Keratinocyte (primary cell): ENCODE results near the gene ARSI. TPM values are rescaled to one million over a fixed set of nuclear protein-coding genes. Genes with fewer than 3 reads are reported as not detected.

Experiments
- DNase-seq: peaks from one replicate; pipeline ENCODE4 v3.0.0-alpha.2; 2011; ENCODE audit warnings: low read depth, missing footprints, low spot score
- FAIRE-seq: peaks from 2 replicates; lab custom pipeline; 2011; peaks lifted over from hg19 to GRCh38; lab: Jason Lieb, UNC
- H2AFZ ChIP-seq: 2 replicates; pipeline ENCODE4 v1.6.0; 2012; ENCODE audit warnings: low read length, control low read depth, inconsistent platforms; ENCODE audit not compliant: control insufficient read depth
- H3K27ac ChIP-seq: 2 replicates; pipeline ENCODE4 v1.5.1; 2011; ENCODE audit warnings: low read length; ENCODE audit not compliant: control insufficient read depth, insufficient read depth
- H3K27me3 ChIP-seq: 3 replicates; pipeline ENCODE4 v1.6.0; 2011; ENCODE audit warnings: low read length; ENCODE audit not compliant: control insufficient read depth, insufficient read depth; ENCODE audit errors: extremely low read depth
- H3K36me3 ChIP-seq, 2 experiments: 2 replicates in 1 of 2; 3 replicates in 1 of 2; pipeline ENCODE4 v1.5.1; 2011; ENCODE audit warnings: low read length in 2 of 2, mild to moderate bottlenecking in 1 of 2; ENCODE audit not compliant: control insufficient read depth in 2 of 2, insufficient read depth in 2 of 2; ENCODE audit errors: extremely low read depth in 1 of 2
- H3K4me1 ChIP-seq: 3 replicates; pipeline ENCODE4 v1.5.1; 2011; ENCODE audit warnings: low read length; ENCODE audit not compliant: control insufficient read depth, insufficient read depth; ENCODE audit errors: extremely low read depth
- H3K4me2 ChIP-seq: 3 replicates; pipeline ENCODE4 v1.6.0; 2011; ENCODE audit warnings: low read depth, low read length; ENCODE audit not compliant: control insufficient read depth, insufficient read depth; ENCODE audit errors: extremely low read depth
- H3K4me3 ChIP-seq, 3 experiments: fragments of 200-600 bp in 1 of 3; sonication (generic) in 1 of 3; 2 replicates in 2 of 3; 3 replicates in 1 of 3; pipeline ENCODE4 v1.5.1; 2011 to 2016; ENCODE audit warnings: low read length in 3 of 3, mild to moderate bottlenecking in 3 of 3, control low read depth in 2 of 3, inconsistent platforms in 1 of 3, low read depth in 1 of 3, mixed read lengths in 1 of 3, mixed run types in 1 of 3, moderate library complexity in 1 of 3; ENCODE audit not compliant: control insufficient read depth in 2 of 3, insufficient read depth in 2 of 3; ENCODE audit errors: extremely low read depth in 1 of 3
- H3K79me2 ChIP-seq: 2 replicates; pipeline ENCODE4 v1.6.0; 2012; ENCODE audit warnings: low read length; ENCODE audit not compliant: control insufficient read depth, insufficient read depth
- H3K9ac ChIP-seq: 3 replicates; pipeline ENCODE4 v1.6.0; 2011; ENCODE audit warnings: low read length; ENCODE audit not compliant: control insufficient read depth, insufficient read depth; ENCODE audit errors: extremely low read depth
- H3K9me1 ChIP-seq: 3 replicates; pipeline ENCODE4 v1.6.0; 2011; ENCODE audit warnings: low read length; ENCODE audit not compliant: control insufficient read depth, insufficient read depth; ENCODE audit errors: extremely low read depth
- H3K9me3 ChIP-seq: 2 replicates; pipeline ENCODE4 v1.5.1; 2012; ENCODE audit warnings: low read depth, low read length; ENCODE audit not compliant: control insufficient read depth
- H4K20me1 ChIP-seq: 3 replicates; pipeline ENCODE4 v1.6.0; 2011; ENCODE audit warnings: low read length; ENCODE audit not compliant: control insufficient read depth, insufficient read depth; ENCODE audit errors: extremely low read depth
- EZH2 ChIP-seq: IDR thresholded peaks from one replicate; pipeline ENCODE4 v1.6.1; 2012; ENCODE audit warnings: inconsistent platforms, mild to moderate bottlenecking, low read length, moderate library complexity
- dilution Hi-C: fragments of 300-500 bp; cut with MboI; formaldehyde crosslinking; loops from one replicate; pipeline ENCODE4 v1.7.0; 2020; ENCODE audit warnings: low sequenced_read_pairs; ENCODE audit not compliant: extremely low pct_ligation_motif_present
- polyA plus RNA-seq, 5 experiments: library from polyadenylated mRNA; depleted of rRNA in 3 of 5; stranded (reverse) in 3 of 5; stranded (forward) in 1 of 5; unstranded in 1 of 5; fragments of >200 nt; gene quantifications; 1 replicate in 1 of 5; 2 replicates in 3 of 5; 3 replicates in 1 of 5; pipeline versions ENCODE4 v1.2.1 to v1.2.3, GENCODE V29; 2011 to 2012; ENCODE audit warnings: missing spikeins in 2 of 5, low read depth in 1 of 5, low replicate concordance in 1 of 5
- TF ChIP-seq, protein P1 (sequence below), 3 experiments: IDR thresholded peaks in 1 of 3; conservative IDR thresholded peaks in 1 of 3; optimal IDR thresholded peaks in 1 of 3; 2 replicates in 2 of 3; 3 replicates in 1 of 3; pipeline versions ENCODE3 to v1.5.1; 2011; ENCODE audit warnings: low read length in 3 of 3, mild to moderate bottlenecking in 3 of 3, moderate library complexity in 2 of 3, control low read depth in 1 of 3, inconsistent platforms in 1 of 3; ENCODE audit not compliant: insufficient read depth in 2 of 3; ENCODE audit errors: extremely low read depth in 1 of 3

The ARSI gene
- polyA plus RNA-seq, 1 donor (not counting 4 experiments of a cell fraction or from before 2014, with no cell fraction given) = 1.7 TPM

DNA sequence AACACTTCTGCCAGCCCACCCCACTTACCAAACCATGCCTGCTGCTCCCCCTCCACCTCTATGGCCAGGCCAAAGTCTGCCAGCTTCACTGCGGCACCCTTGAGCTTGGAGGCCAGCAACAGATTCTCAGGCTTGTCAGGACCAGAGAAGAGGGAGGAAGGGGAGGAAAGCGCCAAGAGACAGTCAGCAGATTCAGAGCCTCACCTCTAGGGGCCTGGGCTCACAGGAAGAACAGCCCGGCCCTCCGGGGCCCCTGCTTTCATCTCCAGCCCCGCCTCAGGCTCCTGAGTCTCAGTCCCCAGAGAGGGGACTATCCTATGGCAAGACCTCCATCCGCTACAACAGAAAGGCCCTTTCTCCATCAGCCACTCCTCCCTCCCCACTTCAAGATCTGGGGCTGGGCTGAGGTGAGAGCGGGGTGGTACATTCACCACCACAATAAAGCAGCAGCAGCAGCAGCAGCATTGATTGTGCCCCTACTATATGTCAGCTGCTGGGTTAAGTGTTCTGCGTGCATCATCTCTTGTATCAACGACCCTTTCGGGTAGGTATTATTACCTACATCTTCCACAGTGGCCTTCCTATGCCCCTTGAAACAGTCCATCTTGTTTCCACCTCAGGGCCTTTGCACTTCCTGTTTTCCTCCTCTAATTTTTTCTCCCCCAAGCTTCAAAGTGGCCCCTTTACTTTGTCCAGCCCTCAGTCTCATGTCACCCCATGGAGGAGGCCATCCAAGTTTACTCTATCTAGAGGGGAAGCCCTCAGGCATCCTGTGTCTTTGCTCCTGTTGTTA lies 49.1 kb downstream of the ARSI start:
- no peaks in the 10 kb centered on the region for H3K4me1 ChIP-seq
- DNase-seq (no peak), FAIRE-seq (no peak)
- no peaks in the 10 kb centered on the region for H3K79me2 ChIP-seq
- H2AFZ ChIP-seq = no peak overlapping the region
- no peaks in the 10 kb centered on the region for H3K9me1 ChIP-seq
- dilution Hi-C loops = no loop called here
- H3K9ac ChIP-seq = no peak overlapping the region
- no peak overlapping the region for H3K27ac ChIP-seq
- no peaks in the 10 kb centered on the region for H3K36me3 ChIP-seq
- H4K20me1 ChIP-seq = no peaks in the 10 kb centered on the region
- H3K4me3 ChIP-seq = no peak overlapping the region
- H3K27me3 ChIP-seq = no peaks in the 10 kb centered on the region
- H3K4me2 ChIP-seq = no peak overlapping the region
- TF ChIP-seq, protein P1, sequence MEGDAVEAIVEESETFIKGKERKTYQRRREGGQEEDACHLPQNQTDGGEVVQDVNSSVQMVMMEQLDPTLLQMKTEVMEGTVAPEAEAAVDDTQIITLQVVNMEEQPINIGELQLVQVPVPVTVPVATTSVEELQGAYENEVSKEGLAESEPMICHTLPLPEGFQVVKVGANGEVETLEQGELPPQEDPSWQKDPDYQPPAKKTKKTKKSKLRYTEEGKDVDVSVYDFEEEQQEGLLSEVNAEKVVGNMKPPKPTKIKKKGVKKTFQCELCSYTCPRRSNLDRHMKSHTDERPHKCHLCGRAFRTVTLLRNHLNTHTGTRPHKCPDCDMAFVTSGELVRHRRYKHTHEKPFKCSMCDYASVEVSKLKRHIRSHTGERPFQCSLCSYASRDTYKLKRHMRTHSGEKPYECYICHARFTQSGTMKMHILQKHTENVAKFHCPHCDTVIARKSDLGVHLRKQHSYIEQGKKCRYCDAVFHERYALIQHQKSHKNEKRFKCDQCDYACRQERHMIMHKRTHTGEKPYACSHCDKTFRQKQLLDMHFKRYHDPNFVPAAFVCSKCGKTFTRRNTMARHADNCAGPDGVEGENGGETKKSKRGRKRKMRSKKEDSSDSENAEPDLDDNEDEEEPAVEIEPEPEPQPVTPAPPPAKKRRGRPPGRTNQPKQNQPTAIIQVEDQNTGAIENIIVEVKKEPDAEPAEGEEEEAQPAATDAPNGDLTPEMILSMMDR (optimal IDR thresholded peaks at IDR 0.05 in 1 of 3, IDR thresholded peaks at IDR 0.05 in 1 of 3, conservative IDR thresholded peaks at IDR 0.05 in 1 of 3; ENCODE audit: extremely low read depth in 1 of 3, insufficient read depth in 2 of 3, low read length in 3 of 3) = no peak
- no peak for TF ChIP-seq EZH2
- H3K9me3 ChIP-seq = no peaks in the 10 kb centered on the region

DNA sequence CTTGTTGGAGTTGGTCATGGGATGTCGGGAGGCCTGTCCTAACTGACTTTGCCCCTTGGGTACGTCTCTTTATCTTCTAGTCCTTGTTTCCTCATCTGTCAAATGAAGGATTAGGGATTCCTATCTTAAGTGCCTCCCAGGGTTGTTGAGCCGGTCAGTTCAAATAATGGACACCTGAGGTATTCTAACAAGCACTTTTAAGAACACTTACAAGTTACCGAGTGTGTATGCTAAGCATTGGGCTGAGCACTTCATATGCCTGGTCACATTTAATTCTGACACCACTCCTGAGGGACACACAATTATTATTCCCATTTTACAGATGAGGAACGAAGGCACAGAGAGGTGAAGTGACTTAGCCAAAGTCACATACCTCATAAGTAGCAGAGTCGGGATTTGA lies 50.2 kb downstream of the ARSI start:
- dilution Hi-C loops = no loop called here
- FAIRE-seq = no peak

More for the DNA sequence above, 50.2 kb downstream of the ARSI start:
- H2AFZ ChIP-seq = no peak overlapping the region
- no peak overlapping the region for H3K4me3 ChIP-seq
- no peaks in the 10 kb centered on the region for H3K36me3 ChIP-seq
- H3K4me2 ChIP-seq = no peak overlapping the region
- H3K27ac ChIP-seq = no peak overlapping the region
- H3K79me2 ChIP-seq = no peaks in the 10 kb centered on the region
- no peaks in the 10 kb centered on the region for H3K9me1 ChIP-seq
- TF ChIP-seq, protein P1 (optimal IDR thresholded peaks at IDR 0.05 in 1 of 3, IDR thresholded peaks at IDR 0.05 in 1 of 3, conservative IDR thresholded peaks at IDR 0.05 in 1 of 3; ENCODE audit: extremely low read depth in 1 of 3, insufficient read depth in 2 of 3, low read length in 3 of 3) = no peak
- no peak for TF ChIP-seq EZH2
- H3K9ac ChIP-seq = no peak overlapping the region
- DNase-seq = no peak
- H3K4me1 ChIP-seq = no peaks in the 10 kb centered on the region
- H4K20me1 ChIP-seq = no peaks in the 10 kb centered on the region
- H3K27me3 ChIP-seq = no peaks in the 10 kb centered on the region
- no peaks in the 10 kb centered on the region for H3K9me3 ChIP-seq
